Astrocyte of the spinal cord (primary cell): ENCODE measurements around the gene CD99L2.
"Not testable (repeated sequence)": the region's sequence is repeated elsewhere in the genome, so short reads cannot be mapped to it uniquely, and the experiment has no call there.

ENCODE experiments used
- DNase-seq: peaks from one replicate; pipeline ENCODE4 v3.0.0; 2011; ENCODE audit warnings: low read depth, low spot score
- H3K4me3 ChIP-seq: 2 replicates; pipeline ENCODE4 v1.5.1; 2011; ENCODE audit warnings: low read depth, mild to moderate bottlenecking, low read length, moderate library complexity
- in situ Hi-C: cut with HindIII; loops from 2 replicates; pipeline ENCODE4 v1.10.0; 2017; ENCODE audit warnings: low sequenced_read_pairs
- TF ChIP-seq, protein P1 (sequence below): IDR thresholded peaks from 2 replicates; pipeline ENCODE4 v1.5.1; 2012; ENCODE audit warnings: low read depth, mild to moderate bottlenecking, low read length, inconsistent platforms

Gene CD99L2

DNA sequence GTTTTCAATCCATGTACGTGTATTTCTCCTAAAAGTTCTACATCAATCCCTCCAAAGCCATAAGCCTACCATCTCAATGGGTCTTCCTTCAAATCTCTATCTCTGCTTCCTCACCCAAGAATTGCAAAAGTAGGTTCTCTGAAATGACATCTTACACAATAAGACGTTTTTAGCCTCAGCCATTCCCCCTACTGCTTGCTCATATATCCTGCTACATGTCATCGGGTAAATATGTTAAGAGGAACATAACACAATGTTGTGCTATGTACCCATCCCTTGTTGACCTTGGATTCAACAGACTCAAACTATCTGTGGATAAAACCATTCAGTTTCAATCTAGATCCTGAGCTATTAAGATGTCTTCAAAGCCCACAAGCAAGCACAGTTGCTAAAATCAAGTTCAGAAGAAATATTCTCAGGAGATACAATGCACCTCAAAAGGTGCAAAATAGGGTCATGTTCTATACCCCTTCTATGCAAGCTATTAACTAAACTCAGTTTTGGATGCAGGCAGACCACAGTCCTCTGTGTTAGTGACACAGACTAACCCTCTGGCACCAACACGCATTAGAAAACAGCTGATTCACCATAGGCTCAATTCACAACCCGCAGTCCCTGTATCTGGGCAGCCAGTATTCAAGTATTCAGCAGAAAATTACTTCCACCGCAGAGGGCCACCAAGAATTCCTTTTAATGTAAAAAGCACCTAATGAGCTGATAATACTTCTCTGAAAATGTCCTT is 56.8 kb downstream of the CD99L2 start:
- DNase-seq: peak; percentile 28
- in situ Hi-C loops: no loop called here
- TF ChIP-seq, protein P1, sequence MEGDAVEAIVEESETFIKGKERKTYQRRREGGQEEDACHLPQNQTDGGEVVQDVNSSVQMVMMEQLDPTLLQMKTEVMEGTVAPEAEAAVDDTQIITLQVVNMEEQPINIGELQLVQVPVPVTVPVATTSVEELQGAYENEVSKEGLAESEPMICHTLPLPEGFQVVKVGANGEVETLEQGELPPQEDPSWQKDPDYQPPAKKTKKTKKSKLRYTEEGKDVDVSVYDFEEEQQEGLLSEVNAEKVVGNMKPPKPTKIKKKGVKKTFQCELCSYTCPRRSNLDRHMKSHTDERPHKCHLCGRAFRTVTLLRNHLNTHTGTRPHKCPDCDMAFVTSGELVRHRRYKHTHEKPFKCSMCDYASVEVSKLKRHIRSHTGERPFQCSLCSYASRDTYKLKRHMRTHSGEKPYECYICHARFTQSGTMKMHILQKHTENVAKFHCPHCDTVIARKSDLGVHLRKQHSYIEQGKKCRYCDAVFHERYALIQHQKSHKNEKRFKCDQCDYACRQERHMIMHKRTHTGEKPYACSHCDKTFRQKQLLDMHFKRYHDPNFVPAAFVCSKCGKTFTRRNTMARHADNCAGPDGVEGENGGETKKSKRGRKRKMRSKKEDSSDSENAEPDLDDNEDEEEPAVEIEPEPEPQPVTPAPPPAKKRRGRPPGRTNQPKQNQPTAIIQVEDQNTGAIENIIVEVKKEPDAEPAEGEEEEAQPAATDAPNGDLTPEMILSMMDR: no peak
- no peak overlapping the region for H3K4me3 ChIP-seq

DNA sequence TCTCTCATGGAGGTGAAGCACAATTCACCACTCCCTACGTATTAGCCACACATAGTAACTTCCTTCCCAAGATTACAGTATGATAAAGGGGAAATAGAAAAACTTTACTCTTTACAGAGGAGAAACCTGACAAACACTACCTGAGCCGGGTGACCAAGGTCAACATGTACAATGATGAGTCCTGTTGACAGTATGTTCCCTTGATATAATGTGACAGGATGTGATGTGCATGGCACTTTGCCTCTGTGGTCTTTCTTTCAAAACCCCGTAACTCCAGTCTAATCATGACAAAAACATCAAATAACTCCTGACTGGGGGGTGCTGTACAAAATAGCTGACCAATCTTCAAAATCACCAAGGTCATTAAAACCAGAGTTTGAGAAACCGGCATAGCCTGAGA is 60.6 kb downstream of the CD99L2 start:
- H3K4me3 ChIP-seq: no peak overlapping the region
- DNase-seq: no peak
- in situ Hi-C loops: no loop called here
- TF ChIP-seq, protein P1: no peak

DNA sequence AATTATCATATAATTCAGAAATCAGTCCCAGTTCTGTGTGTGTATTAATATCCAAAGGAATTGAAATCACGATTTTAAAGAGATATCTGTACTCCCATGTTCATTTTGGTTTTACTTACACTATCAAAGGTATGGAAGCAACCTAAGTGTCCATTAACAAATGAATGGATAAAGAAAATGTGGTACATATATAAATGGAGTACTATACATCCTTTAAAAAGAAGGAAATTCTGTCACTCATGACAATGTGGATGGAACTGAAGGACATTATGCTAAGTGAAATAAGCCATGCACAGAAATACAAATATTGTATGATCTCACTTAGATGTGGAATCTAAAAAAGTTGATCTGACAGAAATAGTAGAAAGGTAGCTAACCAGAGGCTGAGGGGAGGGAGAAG is 63.8 kb downstream of the CD99L2 start:
- no peak for DNase-seq
- H3K4me3 ChIP-seq: no peak overlapping the region
- in situ Hi-C loops: no loop called here
- TF ChIP-seq, protein P1: no peak

DNA sequence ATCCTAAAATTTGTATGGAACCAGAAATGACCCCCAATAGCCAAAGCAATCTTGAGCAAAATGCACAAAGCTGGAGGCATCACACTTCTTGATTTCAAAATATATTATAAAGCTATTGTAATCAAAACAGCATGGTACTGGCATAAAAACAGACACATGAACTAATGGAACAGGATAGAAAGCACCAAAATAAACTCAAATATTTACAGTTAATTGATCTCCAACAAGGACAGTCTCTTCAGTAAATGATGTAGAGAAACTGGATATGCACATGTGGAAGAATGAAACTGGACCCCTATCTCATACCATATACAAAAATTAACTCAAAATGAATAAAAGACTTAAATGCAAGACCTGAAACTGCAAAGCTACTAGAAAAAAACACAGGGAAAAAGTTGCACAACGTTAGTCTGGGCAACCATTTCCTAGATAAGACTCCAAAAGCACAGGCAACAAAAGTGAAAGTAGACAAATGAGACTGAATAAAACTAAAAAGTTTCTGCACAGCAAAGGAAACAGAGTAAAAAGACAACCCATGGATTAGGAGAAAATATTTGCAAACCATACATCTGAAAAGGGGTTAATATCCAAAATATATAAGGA is 64.9 kb downstream of the CD99L2 start:
- H3K4me3 ChIP-seq: no peak overlapping the region
- DNase-seq: no peak
- in situ Hi-C loops: no loop called here
- TF ChIP-seq, protein P1: no peak

DNA sequence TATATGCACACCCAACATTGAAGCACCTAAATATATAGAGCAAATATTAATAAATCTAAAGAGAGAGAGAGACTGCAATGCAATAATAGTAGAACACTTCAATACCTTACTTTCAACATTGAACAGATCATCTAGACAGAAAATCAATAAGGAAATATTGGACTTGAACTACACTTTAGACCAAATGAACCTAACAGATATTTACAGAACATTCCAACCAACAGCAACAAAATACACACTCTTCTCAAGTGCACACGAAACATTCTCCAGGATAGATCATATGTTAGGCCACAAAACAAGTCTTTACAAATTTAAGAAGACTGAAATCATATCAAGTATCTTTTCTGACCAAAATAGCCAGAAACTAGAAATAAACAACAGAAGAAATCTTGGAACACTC is 66.6 kb downstream of the CD99L2 start:
- in situ Hi-C loops: no loop called here
- DNase-seq: no peak
- no peak overlapping the region for H3K4me3 ChIP-seq
- TF ChIP-seq, protein P1: no peak

DNA sequence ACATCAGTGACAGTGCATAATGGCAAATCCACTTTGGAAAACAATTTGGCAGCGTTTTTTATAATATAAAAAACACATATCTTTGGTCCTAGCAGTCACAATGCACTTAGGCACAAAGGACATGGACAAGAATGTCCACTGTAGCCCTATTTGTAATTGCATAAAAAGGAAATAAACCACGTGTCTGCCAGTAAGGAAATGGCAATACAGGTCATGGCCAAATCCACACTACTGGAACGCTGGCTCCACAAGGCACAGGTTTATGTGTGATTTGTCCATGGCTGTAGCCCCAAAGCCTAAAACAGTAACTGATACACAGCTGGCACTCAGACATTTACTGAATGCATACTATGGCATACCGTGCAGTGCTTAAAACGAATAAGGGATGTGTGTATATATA is 69.7 kb downstream of the CD99L2 start:
- TF ChIP-seq, protein P1: no peak
- no peak for DNase-seq
- in situ Hi-C loops: no loop called here
- H3K4me3 ChIP-seq: no peak overlapping the region

DNA sequence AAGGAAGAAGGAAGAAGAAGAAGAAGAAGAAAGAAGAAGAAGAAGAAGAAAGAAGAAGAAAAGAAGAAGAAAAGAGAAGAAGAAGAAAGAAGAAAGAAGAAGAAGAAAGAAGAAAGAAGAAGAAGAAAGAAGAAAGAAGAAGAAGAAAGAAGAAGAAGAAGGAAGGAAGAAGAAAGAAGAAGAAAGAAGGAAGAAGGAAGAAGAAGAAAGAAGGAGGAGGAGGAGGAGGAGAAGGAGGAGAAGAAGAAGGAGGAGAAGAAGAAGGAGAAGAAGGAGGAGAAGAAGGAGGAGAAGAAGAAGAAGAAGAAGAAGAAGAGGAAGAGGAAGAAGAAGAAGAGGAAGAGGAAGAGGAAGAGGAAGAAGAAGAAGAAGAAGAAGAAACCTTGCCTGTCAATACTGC is 74.1 kb downstream of the CD99L2 start:
- H3K4me3 ChIP-seq, in situ Hi-C loops, DNase-seq: not testable (repeated sequence)

DNA sequence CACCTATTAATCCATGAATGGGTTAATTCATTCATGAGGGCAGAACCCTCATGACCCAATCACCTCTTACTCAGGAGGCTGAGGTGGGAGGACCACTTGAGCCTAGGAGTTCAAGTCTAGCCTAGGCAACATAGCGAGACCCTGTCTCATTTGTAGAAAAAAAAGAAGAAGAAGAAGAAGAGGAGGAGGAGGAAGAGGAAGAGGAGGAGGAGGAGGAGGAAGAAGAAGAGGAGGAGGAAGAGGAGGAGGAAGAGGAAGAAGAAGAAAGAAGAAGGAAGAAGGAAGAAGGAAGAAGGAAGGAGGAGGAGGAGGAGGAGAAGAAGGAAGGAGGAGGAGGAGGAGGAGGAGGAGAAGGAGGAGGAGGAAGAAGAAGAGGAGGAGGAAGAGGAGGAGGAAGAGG is 74.6 kb downstream of the CD99L2 start:
- DNase-seq, in situ Hi-C loops, H3K4me3 ChIP-seq: not testable (repeated sequence)
